Measurements from ENCODE around the gene ZCCHC8.

DNA sequence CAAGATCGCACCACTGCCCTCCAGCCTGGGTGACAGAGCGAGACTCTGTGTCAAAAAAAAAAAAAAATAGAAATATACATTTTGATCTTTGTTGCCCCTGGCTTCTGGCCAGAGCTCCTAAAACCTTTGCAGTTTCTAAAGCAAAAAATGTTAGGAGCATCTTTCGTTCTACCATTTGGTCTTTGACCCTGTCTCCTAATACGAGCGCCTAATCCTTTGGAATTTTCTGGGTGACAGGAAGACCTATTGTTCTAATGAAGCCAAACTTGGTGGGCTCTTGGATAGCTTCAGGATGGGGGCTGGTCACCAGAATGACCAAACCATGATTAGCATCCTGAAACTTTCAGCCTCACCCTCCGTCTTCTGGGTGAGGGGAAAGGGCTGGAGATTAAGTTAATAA is 46.0 kb downstream of the ZCCHC8 start:
- TF ChIP-seq, protein P1, sequence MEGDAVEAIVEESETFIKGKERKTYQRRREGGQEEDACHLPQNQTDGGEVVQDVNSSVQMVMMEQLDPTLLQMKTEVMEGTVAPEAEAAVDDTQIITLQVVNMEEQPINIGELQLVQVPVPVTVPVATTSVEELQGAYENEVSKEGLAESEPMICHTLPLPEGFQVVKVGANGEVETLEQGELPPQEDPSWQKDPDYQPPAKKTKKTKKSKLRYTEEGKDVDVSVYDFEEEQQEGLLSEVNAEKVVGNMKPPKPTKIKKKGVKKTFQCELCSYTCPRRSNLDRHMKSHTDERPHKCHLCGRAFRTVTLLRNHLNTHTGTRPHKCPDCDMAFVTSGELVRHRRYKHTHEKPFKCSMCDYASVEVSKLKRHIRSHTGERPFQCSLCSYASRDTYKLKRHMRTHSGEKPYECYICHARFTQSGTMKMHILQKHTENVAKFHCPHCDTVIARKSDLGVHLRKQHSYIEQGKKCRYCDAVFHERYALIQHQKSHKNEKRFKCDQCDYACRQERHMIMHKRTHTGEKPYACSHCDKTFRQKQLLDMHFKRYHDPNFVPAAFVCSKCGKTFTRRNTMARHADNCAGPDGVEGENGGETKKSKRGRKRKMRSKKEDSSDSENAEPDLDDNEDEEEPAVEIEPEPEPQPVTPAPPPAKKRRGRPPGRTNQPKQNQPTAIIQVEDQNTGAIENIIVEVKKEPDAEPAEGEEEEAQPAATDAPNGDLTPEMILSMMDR (IDR thresholded peaks at IDR 0.05) = no peak
- no peak for TF ChIP-seq POLR2A (IDR thresholded peaks at IDR 0.05)
